HepG2 (cell line): ENCODE results near the gene FAM20C.

Experiments used
- FOXA1 ChIP-seq, 2 experiments: fragments of 450-650 bp in 1 of 2; sonication (generic) in 1 of 2; formaldehyde crosslinking in 1 of 2; IDR thresholded peaks; 2 replicates each; pipeline versions ENCODE4 v1.4.0 to v1.6.1; 2016 to 2020; ENCODE audit warnings: missing genetic modification reagents in 1 of 2
- HDAC2 ChIP-seq: sonication (generic); formaldehyde crosslinking; IDR thresholded peaks from 2 replicates; pipeline ENCODE4 v1.4.0; 2020; ENCODE audit warnings: missing genetic modification reagents
- ZNF530 ChIP-seq: sonication (generic); formaldehyde crosslinking; IDR thresholded peaks from 2 replicates; pipeline ENCODE4 v1.5.0; 2020; ENCODE audit warnings: low read depth, mild to moderate bottlenecking, missing genetic modification reagents
- ZNF619 ChIP-seq: sonication (generic); formaldehyde crosslinking; IDR thresholded peaks from 2 replicates; pipeline ENCODE4 v1.4.0; 2020; ENCODE audit warnings: mild to moderate bottlenecking, missing genetic modification reagents
- TF ChIP-seq, protein P1 (sequence below): sonication (generic); formaldehyde crosslinking; IDR thresholded peaks from 2 replicates; pipeline ENCODE4 v1.5.0; 2020; ENCODE audit warnings: mild to moderate bottlenecking, missing genetic modification reagents, moderate library complexity

DNA sequence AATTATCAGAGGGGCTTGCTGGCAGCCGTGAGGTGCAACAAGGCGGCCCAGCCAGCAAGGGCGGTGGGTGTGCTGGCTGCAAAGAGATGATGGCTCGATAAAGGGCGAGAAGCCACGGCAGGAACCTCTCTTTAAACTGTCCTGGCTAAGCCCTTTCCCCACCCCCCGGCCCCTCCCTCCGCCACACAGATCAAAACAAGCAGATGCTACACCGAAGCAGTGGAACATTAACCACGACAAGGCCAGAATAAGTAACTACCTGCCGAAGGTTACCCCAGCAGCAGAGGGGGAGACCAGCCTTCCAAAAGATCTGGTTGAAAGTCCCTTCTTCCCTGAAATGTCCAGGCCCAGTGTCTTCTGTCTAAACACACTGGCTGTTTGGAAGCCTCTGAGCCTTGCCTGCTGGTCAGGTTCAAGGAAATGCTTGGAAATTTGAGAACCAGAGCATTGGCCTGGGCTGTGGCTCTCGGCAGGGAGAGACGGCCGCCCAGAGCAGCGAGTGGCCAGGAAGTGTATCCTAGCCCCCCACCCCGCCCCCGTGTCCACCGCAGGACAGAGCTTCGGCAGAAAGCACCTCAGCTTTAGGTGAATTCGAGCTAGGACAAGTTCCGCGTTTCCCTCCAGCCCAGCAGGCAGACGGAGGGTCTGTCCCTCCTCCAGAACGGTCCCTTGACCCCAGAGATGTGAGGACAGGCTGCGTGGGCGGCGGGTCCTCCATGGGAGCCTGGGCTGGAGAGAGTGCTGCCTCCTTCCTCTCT lies 2.1 kb downstream of the FAM20C start:
- TF ChIP-seq ZNF530 (CRISPR knock-in tag) (no peak), FOXA1 (IDR thresholded peaks at IDR 0.05) (no peak), FOXA1 (CRISPR knock-in tag; IDR thresholded peaks at IDR 0.05) (no peak), HDAC2 (CRISPR knock-in tag) (no peak), ZNF619 (CRISPR knock-in tag) (no peak)
- TF ChIP-seq, protein P1, sequence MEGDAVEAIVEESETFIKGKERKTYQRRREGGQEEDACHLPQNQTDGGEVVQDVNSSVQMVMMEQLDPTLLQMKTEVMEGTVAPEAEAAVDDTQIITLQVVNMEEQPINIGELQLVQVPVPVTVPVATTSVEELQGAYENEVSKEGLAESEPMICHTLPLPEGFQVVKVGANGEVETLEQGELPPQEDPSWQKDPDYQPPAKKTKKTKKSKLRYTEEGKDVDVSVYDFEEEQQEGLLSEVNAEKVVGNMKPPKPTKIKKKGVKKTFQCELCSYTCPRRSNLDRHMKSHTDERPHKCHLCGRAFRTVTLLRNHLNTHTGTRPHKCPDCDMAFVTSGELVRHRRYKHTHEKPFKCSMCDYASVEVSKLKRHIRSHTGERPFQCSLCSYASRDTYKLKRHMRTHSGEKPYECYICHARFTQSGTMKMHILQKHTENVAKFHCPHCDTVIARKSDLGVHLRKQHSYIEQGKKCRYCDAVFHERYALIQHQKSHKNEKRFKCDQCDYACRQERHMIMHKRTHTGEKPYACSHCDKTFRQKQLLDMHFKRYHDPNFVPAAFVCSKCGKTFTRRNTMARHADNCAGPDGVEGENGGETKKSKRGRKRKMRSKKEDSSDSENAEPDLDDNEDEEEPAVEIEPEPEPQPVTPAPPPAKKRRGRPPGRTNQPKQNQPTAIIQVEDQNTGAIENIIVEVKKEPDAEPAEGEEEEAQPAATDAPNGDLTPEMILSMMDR: no peak
